Epithelial cell of esophagus (primary cell): ENCODE data around the gene RMDN3.

ENCODE experiments used
- DNase-seq: peaks from one replicate; pipeline ENCODE4 v3.0.0; 2010; ENCODE audit warnings: low read depth
- H3K4me3 ChIP-seq: 2 replicates; pipeline ENCODE4 v1.5.1; 2011; ENCODE audit warnings: mild to moderate bottlenecking, low read length, control low read depth
- CTCF ChIP-seq: IDR thresholded peaks from 2 replicates; pipeline ENCODE4 v1.5.1; 2011; ENCODE audit warnings: low read depth, mild to moderate bottlenecking, low read length, control low read depth, inconsistent platforms; ENCODE audit not compliant: insufficient read depth; ENCODE audit errors: missing control alignments

The RMDN3 gene

GRCh38 chr15:40754883-40755811 lies at the start of gene RMDN3:
Gene RMDN3 (minus strand): TSS chr15:40755254. CDS start chr15:40754783, 471 bp downstream.
- peak; percentile 93 for DNase-seq
- TF ChIP-seq CTCF = no peak
- H3K4me3 ChIP-seq = peak within 1 kb of the TSS; percentile 82

- TF ChIP-seq CTCF = no peak
- no peak overlapping the region for H3K4me3 ChIP-seq
- no peak for DNase-seq
These were observed 48.6 kb upstream of the RMDN3 start for GRCh38 chr15:40803688-40804087.

GRCh38 chr15:40803076-40803475 lies 48.0 kb upstream of the RMDN3 start:
- no peak for DNase-seq
- no peak for TF ChIP-seq CTCF
- H3K4me3 ChIP-seq = no peak overlapping the region

GRCh38 chr15:40799523-40799922 lies 44.5 kb upstream of the RMDN3 start:
- no peak for TF ChIP-seq CTCF
- no peak overlapping the region for H3K4me3 ChIP-seq
- DNase-seq = no peak

- DNase-seq = no peak
- no peak overlapping the region for H3K4me3 ChIP-seq
- TF ChIP-seq CTCF = no peak
These were observed 41.5 kb upstream of the RMDN3 start for GRCh38 chr15:40796512-40796911.

- DNase-seq = no peak
- TF ChIP-seq CTCF = no peak
- no peak overlapping the region for H3K4me3 ChIP-seq
These were observed 41.0 kb upstream of the RMDN3 start for GRCh38 chr15:40796041-40796440.
